Stimulated activated CD4-positive, alpha-beta T cell treated with anti-CD3 and anti-CD28 coated beads, Interleukin-2, amount 100 ng/mL, for 48 hours (primary cell): ENCODE results near the gene CARHSP1.
"Not testable (repeated sequence)": the region's sequence is repeated elsewhere in the genome, so short reads cannot be mapped to it uniquely, and the experiment has no call there.

Source experiments
- DNase-seq, 2 donors: peaks; one replicate each; pipeline ENCODE4 v3.0.0-alpha.2; 2020

Gene CARHSP1

DNA sequence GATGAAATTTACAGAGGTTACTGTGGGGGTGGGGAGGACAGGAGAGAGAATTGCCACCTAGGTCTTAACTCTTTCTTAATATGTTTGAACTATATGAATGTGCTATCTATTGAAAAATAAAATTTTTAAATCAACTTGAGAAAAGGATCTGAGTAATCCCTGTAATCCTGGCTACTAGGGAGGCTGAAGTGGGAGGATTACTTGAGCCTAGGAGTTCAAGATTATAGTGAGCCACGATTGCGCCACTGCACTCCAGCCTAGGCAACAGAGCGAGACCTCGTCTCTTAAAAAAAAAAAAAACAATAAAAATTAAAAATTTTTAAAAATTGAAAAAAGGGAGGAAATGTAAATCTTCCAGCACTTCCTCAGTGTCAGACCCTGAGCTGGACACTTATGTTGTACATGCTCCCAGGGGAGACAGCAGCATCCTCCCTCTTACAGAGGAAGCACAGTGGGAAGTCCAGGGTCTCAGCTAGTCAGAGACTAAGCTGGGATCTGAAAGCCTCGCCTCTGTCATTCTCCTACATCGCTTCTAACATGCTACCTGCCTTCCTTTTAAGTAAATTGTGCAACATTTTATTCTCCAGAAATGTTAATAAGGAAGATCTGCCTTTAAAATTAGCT is 49.3 kb downstream of the CARHSP1 start:
- DNase-seq: no peak

DNA sequence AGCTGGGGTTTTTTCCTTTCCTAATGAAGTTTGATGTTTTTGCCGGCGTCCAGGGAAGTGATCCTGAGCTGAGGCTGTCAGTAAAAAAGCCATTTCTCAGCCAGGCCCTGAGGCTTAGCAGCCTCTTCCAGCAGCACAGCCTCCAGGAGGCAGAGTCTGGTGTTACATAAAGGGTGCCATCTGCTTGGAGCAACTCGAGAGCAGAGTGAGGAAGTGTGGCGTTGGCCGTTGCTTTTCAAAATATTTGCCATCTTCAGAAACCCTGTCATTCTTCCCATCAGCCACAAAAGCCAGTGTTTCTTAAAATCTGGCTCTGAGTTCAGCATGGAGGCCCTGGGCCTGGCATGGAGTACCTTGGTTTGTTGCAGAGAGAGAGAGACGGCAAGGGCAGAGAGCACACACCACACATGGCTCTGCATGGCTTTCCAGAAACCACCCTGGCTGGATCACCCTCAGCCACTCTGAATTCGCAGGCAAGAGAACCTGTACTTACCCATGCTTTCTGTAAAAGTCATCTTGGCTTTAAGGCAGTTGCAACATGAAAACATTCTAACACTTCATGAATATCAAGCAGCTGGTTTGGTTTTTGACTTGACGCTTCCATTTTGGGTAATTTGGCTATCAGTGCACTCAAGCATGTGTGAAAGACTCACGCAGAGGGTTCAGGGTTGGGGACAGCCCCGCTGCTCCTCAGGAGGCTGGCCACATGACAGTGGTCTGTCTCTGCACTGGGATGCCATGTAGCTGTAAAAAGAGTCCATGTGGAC is 50.1 kb downstream of the CARHSP1 start:
- DNase-seq: no peak

DNA sequence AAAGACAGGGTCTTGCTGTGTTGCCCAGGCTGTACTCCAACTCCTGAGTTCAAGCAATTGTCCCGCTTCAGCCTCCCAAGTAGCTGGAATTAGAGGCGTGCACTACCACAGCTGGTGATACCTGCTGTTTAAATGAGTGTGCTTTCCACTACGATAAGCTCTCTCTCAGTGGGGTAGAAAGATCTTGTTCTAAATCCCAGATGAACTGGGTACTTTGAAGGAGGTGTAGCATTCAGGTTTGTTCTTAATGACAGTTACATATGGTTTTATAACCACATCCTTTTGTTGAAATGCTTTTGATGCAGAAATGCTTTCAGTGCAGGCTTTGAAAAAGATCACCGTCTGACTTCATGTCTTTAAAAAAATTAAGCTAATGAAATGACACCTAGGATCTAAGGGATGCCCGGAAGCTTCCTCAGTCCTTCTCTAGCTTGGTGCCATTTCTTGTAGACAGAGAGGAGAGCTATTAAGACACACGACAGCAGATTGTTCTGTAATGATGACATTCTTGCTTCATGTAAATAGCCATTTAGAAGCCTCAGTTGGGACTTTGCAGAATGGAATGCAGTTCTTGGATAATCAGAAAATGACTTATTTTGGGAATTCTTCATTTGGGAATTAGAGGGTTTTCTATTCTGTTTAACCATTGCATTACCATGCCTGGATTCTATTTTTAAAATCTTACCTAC is 51.7 kb downstream of the CARHSP1 start:
- no peak for DNase-seq

DNA sequence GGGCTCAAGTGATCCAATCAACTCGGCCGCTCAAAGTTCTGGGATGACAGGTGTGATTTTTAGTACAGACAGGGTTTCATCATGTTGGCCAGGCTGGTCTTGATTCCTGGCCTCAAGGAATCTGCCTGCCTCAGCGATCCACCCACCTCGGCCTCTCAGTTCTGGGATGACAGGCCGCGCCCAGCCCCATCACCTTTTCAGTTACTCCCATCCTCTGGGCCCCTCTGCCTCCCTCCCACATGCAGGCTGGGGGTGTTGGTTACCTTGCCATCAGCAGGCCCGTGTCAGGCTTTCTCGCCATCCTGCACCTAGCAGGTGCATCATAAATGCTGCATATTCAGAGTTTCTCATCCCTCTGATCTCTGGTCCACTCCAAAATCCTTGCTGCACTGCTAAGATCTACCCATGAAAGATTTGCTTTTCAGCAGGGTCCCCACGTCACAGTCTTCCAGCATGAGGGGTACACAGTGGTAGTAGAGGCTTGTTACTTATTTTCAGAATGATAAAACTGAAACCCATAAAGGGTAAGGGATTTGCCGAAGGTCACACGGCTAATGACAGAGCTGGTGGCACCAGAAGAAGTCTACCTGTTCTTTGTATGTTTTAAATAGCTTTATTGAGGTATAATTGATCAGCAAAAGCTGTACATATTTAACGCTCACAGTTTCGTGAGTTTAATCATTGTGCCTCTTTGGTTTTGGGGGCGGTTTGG is 54.6 kb downstream of the CARHSP1 start:
- no peak for DNase-seq

DNA sequence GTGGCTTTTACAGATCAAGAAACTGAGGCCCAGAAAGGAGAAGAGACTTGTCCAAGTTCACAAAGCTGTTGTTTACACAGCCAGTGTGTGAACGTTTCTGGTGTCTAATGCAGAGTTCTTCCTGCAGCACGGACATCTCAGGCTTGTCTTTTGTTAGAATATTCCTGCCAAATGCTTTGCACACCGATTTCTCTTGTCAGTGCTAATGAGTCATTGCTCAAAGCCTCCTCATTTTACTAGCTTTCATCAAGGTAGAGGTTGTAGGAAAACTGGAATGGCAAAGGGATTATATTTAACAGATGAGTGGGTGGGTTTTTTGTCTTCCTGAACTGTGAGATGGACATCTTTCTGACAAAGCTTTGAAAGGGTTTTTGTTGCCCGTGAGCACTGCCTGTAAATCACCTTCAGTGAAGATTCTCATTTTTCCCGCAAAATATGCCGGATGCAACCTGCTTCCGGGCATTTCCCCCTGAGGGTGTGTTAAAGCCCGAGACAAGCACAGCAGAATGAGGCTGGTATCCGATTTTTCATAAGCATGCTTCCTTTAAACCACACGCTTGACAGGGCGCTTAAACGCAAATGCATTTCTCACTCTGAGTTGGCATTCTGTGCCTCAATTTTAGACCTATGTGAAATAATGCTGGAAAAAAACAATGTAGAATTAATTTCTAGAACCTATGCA is 56.5 kb downstream of the CARHSP1 start:
- DNase-seq: no peak

DNA sequence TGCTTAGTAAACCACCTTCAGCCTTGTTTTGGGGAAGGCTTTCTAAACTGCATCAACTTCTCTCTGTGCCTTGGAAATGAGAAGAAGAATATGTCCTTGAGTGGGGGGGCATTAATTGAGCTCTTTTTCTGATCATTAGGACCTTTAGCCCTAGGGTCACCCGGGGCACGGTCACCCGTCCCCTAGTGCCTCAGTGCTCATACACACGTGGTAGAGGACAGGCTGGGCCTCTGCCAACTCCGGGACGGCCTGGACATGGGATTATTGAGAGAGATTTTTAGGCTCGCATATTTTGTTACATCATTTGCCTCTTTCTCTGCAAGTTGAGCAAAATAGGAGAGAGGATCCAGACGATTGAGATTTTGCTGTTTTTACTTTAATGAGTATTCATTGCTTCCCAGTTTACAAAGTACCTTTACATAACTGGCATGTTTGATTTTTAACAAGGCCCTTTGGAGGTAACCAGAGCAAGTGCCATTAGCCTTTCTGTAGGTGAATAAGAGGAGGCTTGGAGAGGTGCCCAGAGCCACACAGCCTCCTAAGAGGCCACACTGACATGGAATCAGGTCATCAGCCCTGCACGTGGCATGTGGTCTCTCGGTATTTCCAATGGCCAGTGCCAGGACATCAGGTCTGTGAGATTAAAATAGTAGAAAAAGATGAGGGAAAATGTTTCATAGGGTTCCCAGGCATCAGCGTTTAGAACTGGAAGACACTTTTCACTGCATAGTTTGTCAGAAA is 60.0 kb downstream of the CARHSP1 start:
- no peak for DNase-seq

DNA sequence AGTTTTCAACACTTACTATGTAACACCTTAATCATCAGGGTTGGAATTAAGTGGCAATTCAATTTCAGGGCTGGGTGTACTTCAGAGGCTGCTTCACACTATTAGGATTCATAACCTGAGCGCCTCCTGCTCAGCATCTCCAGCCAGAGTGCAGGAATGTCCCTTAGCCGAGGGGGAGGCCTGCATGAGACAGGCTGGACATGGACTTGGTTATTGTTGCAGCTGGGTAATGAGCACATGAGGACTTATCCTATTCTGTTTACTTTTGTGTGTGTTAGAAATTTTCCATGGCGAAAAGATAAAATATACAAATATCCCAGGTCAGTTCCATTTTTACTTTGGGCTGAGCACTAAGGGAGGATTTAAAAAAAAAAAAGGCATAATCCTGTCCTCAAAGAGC is 60.8 kb downstream of the CARHSP1 start:
- DNase-seq: no peak

DNA sequence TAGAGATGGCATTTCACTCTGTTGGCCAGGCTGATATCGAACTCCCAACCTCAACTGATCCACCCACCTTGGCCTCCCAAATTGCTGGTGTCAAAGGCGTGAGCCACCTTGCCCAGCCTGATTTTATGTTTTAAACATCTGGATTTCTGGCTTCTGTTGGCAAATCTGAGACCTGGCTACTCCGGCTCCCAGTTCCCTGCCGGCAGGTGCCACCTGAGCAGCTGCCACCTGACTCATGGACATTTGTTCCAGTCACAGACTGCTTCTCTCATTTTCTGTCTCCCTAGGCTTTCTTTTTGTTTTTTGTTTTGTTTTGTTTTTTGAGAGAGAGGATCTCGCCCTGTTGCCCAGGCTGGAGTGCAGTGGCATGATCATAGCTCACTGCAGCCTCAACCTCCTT is 61.6 kb downstream of the CARHSP1 start:
- DNase-seq: no peak

DNA sequence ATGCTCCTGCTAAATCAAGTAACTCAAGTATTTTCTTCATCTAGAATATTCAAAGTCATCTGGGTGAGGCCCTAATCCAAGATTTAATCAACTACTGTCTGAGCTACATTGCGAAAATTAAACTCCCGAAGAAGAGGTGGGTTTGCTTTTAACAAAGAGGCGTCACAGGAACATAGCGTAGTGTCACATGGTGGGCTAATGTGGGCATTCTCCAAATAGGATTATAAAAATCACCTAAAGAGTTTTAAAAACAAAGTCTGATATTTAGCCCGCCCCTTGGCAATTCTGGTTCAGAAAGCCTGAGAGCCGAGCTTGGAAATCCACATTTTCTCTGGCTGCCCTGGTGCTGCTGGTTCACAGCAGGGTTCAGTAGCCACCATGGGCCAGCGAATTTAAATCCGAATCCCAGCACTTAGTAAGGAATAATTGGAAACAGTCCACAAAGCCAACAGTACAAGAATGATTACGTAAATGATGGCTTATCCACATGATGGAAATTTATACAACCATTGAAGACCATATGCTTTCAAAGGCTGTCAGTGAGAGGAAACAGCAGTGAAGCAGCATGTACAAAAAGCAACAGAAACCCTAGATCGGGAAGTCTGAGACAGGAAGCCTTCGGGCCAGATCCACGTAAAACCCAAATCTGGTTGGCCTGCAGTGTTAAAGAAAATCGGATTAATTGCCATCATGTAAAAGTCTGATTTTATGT is 62.4 kb downstream of the CARHSP1 start:
- no peak for DNase-seq

DNA sequence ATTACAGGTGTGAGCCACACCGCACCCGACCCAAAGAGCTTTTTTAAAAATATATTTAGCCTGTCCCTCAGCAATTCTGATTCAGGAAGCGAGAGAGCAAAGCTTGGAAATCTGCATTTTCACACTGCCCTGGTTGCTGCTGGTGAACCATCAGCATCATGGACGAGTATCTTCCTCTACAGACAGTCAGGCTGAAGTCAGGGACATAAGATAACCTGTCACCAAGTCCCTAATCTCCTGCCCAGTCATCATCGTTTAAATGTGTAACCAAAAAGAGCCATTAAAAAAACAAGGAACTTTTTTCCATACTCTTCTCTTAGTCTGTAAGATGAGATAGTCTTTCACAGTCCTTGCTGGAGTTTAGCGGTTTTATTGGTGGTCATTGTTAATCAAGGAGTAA is 64.5 kb downstream of the CARHSP1 start:
- DNase-seq: no peak

DNA sequence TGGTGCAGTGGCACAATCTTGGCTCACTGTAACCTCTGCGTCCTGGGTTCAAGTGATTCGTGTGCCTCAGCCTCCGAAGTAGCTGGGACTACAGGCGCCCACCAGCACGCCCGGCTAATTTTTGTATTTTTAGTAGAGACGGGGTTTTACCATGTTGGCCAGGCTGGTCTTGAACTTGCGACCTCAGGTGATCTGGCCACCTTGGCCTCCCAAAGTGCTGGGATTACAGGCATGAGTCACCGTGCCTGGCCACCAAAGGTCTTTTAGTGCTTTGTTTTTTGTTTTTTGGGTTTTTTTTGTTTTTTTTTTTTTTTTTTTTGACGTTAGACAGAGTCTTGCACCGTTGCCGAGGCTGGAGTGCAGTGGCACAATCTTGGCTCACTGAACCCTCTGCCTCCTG is 65.1 kb downstream of the CARHSP1 start:
- DNase-seq: not testable (repeated sequence)
